Stimulated activated memory B cell treated with anti-CD40 and anti-IgM and Interleukin-4, amounts not matched to agents 10 μg/mL and 1 μg/mL and 100 μg/mL, for 72 hours (primary cell): ENCODE data around the gene ANTXRL.
"Not testable (repeated sequence)": the region's sequence is repeated elsewhere in the genome, so short reads cannot be mapped to it uniquely, and the experiment has no call there.

Experiments used
- ATAC-seq: fragments of 150-1000 bp; cut with Tn5 transposase; 2 replicates; pipeline ENCODE4 v1.10.0; 2021
- H3K27ac Mint-ChIP-seq: one replicate; pipeline ENCODE4 v1.8.0; 2022; ENCODE audit warnings: mild to moderate bottlenecking, mixed read lengths
- H3K27me3 Mint-ChIP-seq: one replicate; pipeline ENCODE4 v1.8.0; 2022; ENCODE audit warnings: mixed read lengths
- H3K36me3 Mint-ChIP-seq: one replicate; pipeline ENCODE4 v1.8.0; 2022; ENCODE audit warnings: mixed read lengths
- H3K4me1 Mint-ChIP-seq: one replicate; pipeline ENCODE4 v1.8.0; 2022; ENCODE audit warnings: mixed read lengths
- H3K4me3 Mint-ChIP-seq: one replicate; pipeline ENCODE4 v1.8.0; 2022; ENCODE audit warnings: mild to moderate bottlenecking, moderate library complexity, mixed read lengths
- H3K9me3 Mint-ChIP-seq: one replicate; pipeline ENCODE4 v1.8.0; 2022; ENCODE audit warnings: mixed read lengths

The ANTXRL gene

GRCh38 chr10:46293832-46294640 lies 7.2 kb downstream of the ANTXRL start:
- ATAC-seq = no peak
- Mint-ChIP-seq H3K4me3 (no peak overlapping the region), H3K9me3 (no peaks in the 10 kb centered on the region), H3K27ac (no peak overlapping the region), H3K27me3 (peaks cover 13% of the 10 kb centered on the region), H3K4me1 (peaks cover 13% of the 10 kb centered on the region), H3K36me3 (no peaks in the 10 kb centered on the region)

GRCh38 chr10:46294641-46295220 lies 7.9 kb downstream of the ANTXRL start:
- Mint-ChIP-seq H3K36me3 (no peaks in the 10 kb centered on the region), H3K9me3 (no peaks in the 10 kb centered on the region), H3K4me1 (peaks cover 20% of the 10 kb centered on the region), H3K27me3 (peaks cover 13% of the 10 kb centered on the region), H3K4me3 (no peak overlapping the region), H3K27ac (no peak overlapping the region)
- ATAC-seq = peak; percentile 3

GRCh38 chr10:46295350-46296010 lies 8.7 kb downstream of the ANTXRL start:
- not testable (repeated sequence) for H3K4me3 Mint-ChIP-seq, H3K27ac Mint-ChIP-seq, H3K9me3 Mint-ChIP-seq, H3K36me3 Mint-ChIP-seq, ATAC-seq
- Mint-ChIP-seq H3K4me1 (peaks cover 24% of the 10 kb centered on the region), H3K27me3 (peaks cover 13% of the 10 kb centered on the region)

- peaks cover 24% of the 10 kb centered on the region for H3K4me1 Mint-ChIP-seq
- not testable (repeated sequence) for H3K36me3 Mint-ChIP-seq, H3K27ac Mint-ChIP-seq, H3K9me3 Mint-ChIP-seq, H3K4me3 Mint-ChIP-seq, ATAC-seq
- peaks cover 13% of the 10 kb centered on the region for H3K27me3 Mint-ChIP-seq
Observed at GRCh38 chr10:46296086-46296485, 9.3 kb downstream of the ANTXRL start.

- H3K9me3 Mint-ChIP-seq = no peaks in the 10 kb centered on the region
- no peak for ATAC-seq
- H3K36me3 Mint-ChIP-seq = no peaks in the 10 kb centered on the region
- peaks cover 24% of the 10 kb centered on the region for H3K4me1 Mint-ChIP-seq
- no peak overlapping the region for H3K27ac Mint-ChIP-seq
- H3K27me3 Mint-ChIP-seq = peaks cover 13% of the 10 kb centered on the region
- H3K4me3 Mint-ChIP-seq = no peak overlapping the region
Observed at GRCh38 chr10:46296641-46297141, 9.9 kb downstream of the ANTXRL start.

GRCh38 chr10:46297406-46298204 lies 10.8 kb downstream of the ANTXRL start:
- H3K36me3 Mint-ChIP-seq = no peaks in the 10 kb centered on the region
- H3K27me3 Mint-ChIP-seq = peaks cover 13% of the 10 kb centered on the region
- no peak overlapping the region for H3K27ac Mint-ChIP-seq
- H3K4me3 Mint-ChIP-seq = no peak overlapping the region
- no peak for ATAC-seq
- H3K9me3 Mint-ChIP-seq = no peaks in the 10 kb centered on the region
- H3K4me1 Mint-ChIP-seq = peaks cover 24% of the 10 kb centered on the region

- Mint-ChIP-seq H3K9me3 (no peaks in the 10 kb centered on the region), H3K27ac (peak overlapping the region; percentile 0), H3K4me3 (no peak overlapping the region), H3K27me3 (peaks cover 13% of the 10 kb centered on the region), H3K4me1 (peaks cover 24% of the 10 kb centered on the region), H3K36me3 (no peaks in the 10 kb centered on the region)
- no peak for ATAC-seq
Observed at GRCh38 chr10:46298477-46299285, 11.9 kb downstream of the ANTXRL start.

GRCh38 chr10:46299286-46299535 lies 12.4 kb downstream of the ANTXRL start:
- H3K36me3 Mint-ChIP-seq = no peaks in the 10 kb centered on the region
- H3K9me3 Mint-ChIP-seq = no peaks in the 10 kb centered on the region
- peaks cover 13% of the 10 kb centered on the region for H3K27me3 Mint-ChIP-seq
- peak overlapping the region; percentile 0 for H3K27ac Mint-ChIP-seq
- H3K4me1 Mint-ChIP-seq = peaks cover 24% of the 10 kb centered on the region
- no peak for ATAC-seq
- no peak overlapping the region for H3K4me3 Mint-ChIP-seq

- ATAC-seq = peak; percentile 78
- Mint-ChIP-seq H3K4me3 (peak overlapping the region; percentile 25), H3K36me3 (no peaks in the 10 kb centered on the region), H3K9me3 (no peaks in the 10 kb centered on the region), H3K4me1 (peaks cover 24% of the 10 kb centered on the region), H3K27me3 (peaks cover 13% of the 10 kb centered on the region), H3K27ac (peak overlapping the region; percentile 0)
Observed at GRCh38 chr10:46299536-46300369, 13.0 kb downstream of the ANTXRL start.

- peak overlapping the region; percentile 0 for H3K27ac Mint-ChIP-seq
- not testable (repeated sequence) for H3K4me3 Mint-ChIP-seq, H3K9me3 Mint-ChIP-seq, ATAC-seq, H3K36me3 Mint-ChIP-seq
- peaks cover 13% of the 10 kb centered on the region for H3K27me3 Mint-ChIP-seq
- peaks cover 24% of the 10 kb centered on the region for H3K4me1 Mint-ChIP-seq
Observed at GRCh38 chr10:46300370-46300711, 13.5 kb downstream of the ANTXRL start.

- H3K4me3 Mint-ChIP-seq = no peak overlapping the region
- H3K36me3 Mint-ChIP-seq = no peaks in the 10 kb centered on the region
- H3K4me1 Mint-ChIP-seq = peaks cover 24% of the 10 kb centered on the region
- no peak overlapping the region for H3K27ac Mint-ChIP-seq
- peaks cover 13% of the 10 kb centered on the region for H3K27me3 Mint-ChIP-seq
- no peak for ATAC-seq
- H3K9me3 Mint-ChIP-seq = no peaks in the 10 kb centered on the region
Observed at GRCh38 chr10:46301056-46301645, 14.4 kb downstream of the ANTXRL start.

GRCh38 chr10:46301721-46302479 lies 15.1 kb downstream of the ANTXRL start:
- Mint-ChIP-seq H3K9me3 (no peaks in the 10 kb centered on the region), H3K27ac (no peak overlapping the region), H3K4me1 (peaks cover 24% of the 10 kb centered on the region), H3K4me3 (no peak overlapping the region), H3K36me3 (no peaks in the 10 kb centered on the region), H3K27me3 (peaks cover 13% of the 10 kb centered on the region)
- ATAC-seq = no peak

GRCh38 chr10:46302765-46303352 lies 16.1 kb downstream of the ANTXRL start:
- not testable (repeated sequence) for H3K27ac Mint-ChIP-seq, H3K36me3 Mint-ChIP-seq, H3K4me3 Mint-ChIP-seq

More at GRCh38 chr10:46302765-46303352, 16.1 kb downstream of the ANTXRL start:
- H3K27me3 Mint-ChIP-seq = peaks cover 11% of the 10 kb centered on the region
- peaks cover 23% of the 10 kb centered on the region for H3K4me1 Mint-ChIP-seq
- ATAC-seq, H3K9me3 Mint-ChIP-seq: not testable (repeated sequence)
